ENCODE measurements around the gene PDZRN3.

GRCh38 chr3:73600293-73600938 lies 24.3 kb downstream of the PDZRN3 start:
- TF ChIP-seq CTCF (conservative IDR thresholded peaks at IDR 0.05 in 1 of 2, IDR thresholded peaks at IDR 0.05 in 1 of 2; ENCODE audit: low read depth in 1 of 2, low read length in 2 of 2) (no peak), EZH2 (IDR thresholded peaks at IDR 0.05; ENCODE audit: low read length, missing control alignments) (no peak)

All from fibroblast of lung (primary cell).